HEK293 (cell line): Measurements from ENCODE around the gene PTPN6.

ENCODE experiments used
- BCL11B ChIP-seq: fragments of 450-650 bp; formaldehyde crosslinking; IDR thresholded peaks from 2 replicates; pipeline ENCODE4 v1.5.1; 2016; ENCODE audit warnings: low read depth, missing biosample characterization, missing genetic modification characterization
- EGR2 ChIP-seq: fragments of 450-650 bp; formaldehyde crosslinking; IDR thresholded peaks from 2 replicates; pipeline ENCODE4 v1.5.1; 2016; ENCODE audit warnings: low read depth, missing biosample characterization, missing genetic modification characterization
- GLIS1 ChIP-seq: fragments of 450-650 bp; formaldehyde crosslinking; IDR thresholded peaks from 2 replicates; pipeline ENCODE4 v1.5.1; 2016; ENCODE audit warnings: missing biosample characterization, missing genetic modification characterization
- HOXC10 ChIP-seq: sonication (generic); formaldehyde crosslinking; IDR thresholded peaks from 2 replicates; pipeline ENCODE4 v1.8.1; 2023; ENCODE audit warnings: mild to moderate bottlenecking, missing genetic modification reagents
- KLF1 ChIP-seq: fragments of 450-650 bp; formaldehyde crosslinking; IDR thresholded peaks from 2 replicates; pipeline ENCODE4 v1.5.1; 2016; ENCODE audit warnings: missing biosample characterization, missing genetic modification characterization
- KLF17 ChIP-seq: fragments of 450-650 bp; formaldehyde crosslinking; IDR thresholded peaks from 2 replicates; pipeline ENCODE4 v1.5.1; 2016; ENCODE audit warnings: missing biosample characterization, missing genetic modification characterization
- MZF1 ChIP-seq: fragments of 450-650 bp; formaldehyde crosslinking; IDR thresholded peaks from 2 replicates; pipeline ENCODE4 v1.5.1; 2017; ENCODE audit warnings: missing biosample characterization, missing genetic modification characterization, borderline replicate concordance
- SP3 ChIP-seq: fragments of 450-650 bp; formaldehyde crosslinking; IDR thresholded peaks from 2 replicates; pipeline ENCODE4 v1.5.1; 2016; ENCODE audit warnings: missing biosample characterization, missing genetic modification characterization
- ZBTB20 ChIP-seq: fragments of 450-650 bp; formaldehyde crosslinking; IDR thresholded peaks from 2 replicates; pipeline ENCODE4 v1.5.1; 2016; ENCODE audit warnings: missing biosample characterization, missing genetic modification characterization
- ZFHX2 ChIP-seq: fragments of 450-650 bp; formaldehyde crosslinking; conservative IDR thresholded peaks from 2 replicates; pipeline ENCODE4 v1.5.1; 2016; ENCODE audit warnings: missing biosample characterization, missing genetic modification characterization
- ZNF169 ChIP-seq: fragments of 450-650 bp; formaldehyde crosslinking; IDR thresholded peaks from 2 replicates; pipeline ENCODE4 v1.5.1; 2016; ENCODE audit warnings: missing biosample characterization, missing genetic modification characterization
- ZNF311 ChIP-seq: fragments of 450-650 bp; formaldehyde crosslinking; IDR thresholded peaks from 2 replicates; pipeline ENCODE4 v1.5.1; 2017; ENCODE audit warnings: missing biosample characterization, missing genetic modification characterization, borderline replicate concordance
- ZNF362 ChIP-seq: fragments of 450-650 bp; formaldehyde crosslinking; IDR thresholded peaks from 2 replicates; pipeline ENCODE4 v1.5.1; 2016; ENCODE audit warnings: missing biosample characterization, missing genetic modification characterization
- ZNF366 ChIP-seq: fragments of 450-650 bp; formaldehyde crosslinking; conservative IDR thresholded peaks from 2 replicates; pipeline ENCODE4 v1.5.1; 2016; ENCODE audit warnings: missing biosample characterization, missing genetic modification characterization
- ZNF398 ChIP-seq: fragments of 450-650 bp; formaldehyde crosslinking; IDR thresholded peaks from 2 replicates; pipeline ENCODE4 v1.5.1; 2017; ENCODE audit warnings: missing biosample characterization, missing genetic modification characterization
- ZNF404 ChIP-seq: fragments of 450-650 bp; formaldehyde crosslinking; IDR thresholded peaks from 2 replicates; pipeline ENCODE4 v1.5.1; 2017; ENCODE audit warnings: missing biosample characterization, missing genetic modification characterization
- ZNF449 ChIP-seq: fragments of 450-650 bp; formaldehyde crosslinking; IDR thresholded peaks from 2 replicates; pipeline ENCODE4 v1.5.1; 2017; ENCODE audit warnings: missing biosample characterization, mild to moderate bottlenecking, missing genetic modification characterization, moderate library complexity
- ZNF501 ChIP-seq: fragments of 450-650 bp; formaldehyde crosslinking; IDR thresholded peaks from 2 replicates; pipeline ENCODE4 v1.5.1; 2016; ENCODE audit warnings: missing biosample characterization, missing genetic modification characterization
- ZNF544 ChIP-seq: fragments of 450-650 bp; formaldehyde crosslinking; IDR thresholded peaks from 2 replicates; pipeline ENCODE4 v1.5.0; 2017; ENCODE audit warnings: missing biosample characterization, missing genetic modification characterization
- ZNF549 ChIP-seq: fragments of 450-650 bp; IDR thresholded peaks from 2 replicates; pipeline ENCODE4 v1.5.1; 2018; ENCODE audit warnings: missing biosample characterization, missing genetic modification characterization, mild to moderate bottlenecking, inconsistent platforms, moderate library complexity
- ZNF560 ChIP-seq: fragments of 450-650 bp; formaldehyde crosslinking; IDR thresholded peaks from 2 replicates; pipeline ENCODE4 v1.5.1; 2017; ENCODE audit warnings: missing biosample characterization, missing genetic modification characterization, borderline replicate concordance
- ZNF792 ChIP-seq: fragments of 450-650 bp; formaldehyde crosslinking; IDR thresholded peaks from 2 replicates; pipeline ENCODE4 v1.5.1; 2016; ENCODE audit warnings: missing biosample characterization, missing genetic modification characterization
- ZSCAN4 ChIP-seq: fragments of 450-650 bp; formaldehyde crosslinking; IDR thresholded peaks from 2 replicates; pipeline ENCODE4 v1.5.1; 2017; ENCODE audit warnings: missing biosample characterization, missing genetic modification characterization

Gene PTPN6

GRCh38 chr12:6914947-6915788, 36.0 kb upstream of the PTPN6 start (continued):
- peak; percentile 76 for TF ChIP-seq MZF1 (tag by site-specific recombination)
- no peak for TF ChIP-seq ZNF544 (tag by site-specific recombination)
- TF ChIP-seq ZNF398, result peak; percentile 61
- peak; percentile 58 for TF ChIP-seq KLF1
- no peak for TF ChIP-seq HOXC10 (CRISPR knock-in tag)
- TF ChIP-seq ZFHX2 (tag by site-specific recombination), result peak; percentile 43
- no peak for TF ChIP-seq ZSCAN4
- TF ChIP-seq EGR2 (tag by site-specific recombination), result peak; percentile 52
- TF ChIP-seq ZNF560 (tag by site-specific recombination), result no peak
- TF ChIP-seq ZNF366 (tag by site-specific recombination), result peak; percentile 60; the same call in 1 of the 2 replicates
- peak; percentile 76 for TF ChIP-seq SP3 (tag by site-specific recombination)
- TF ChIP-seq BCL11B (tag by site-specific recombination), result no peak
- TF ChIP-seq ZNF362 (tag by site-specific recombination), result no peak
- TF ChIP-seq GLIS1, result peak; percentile 62; the same call in 1 of the 2 replicates
- peak; percentile 63; the same call in 1 of the 2 replicates for TF ChIP-seq ZBTB20 (tag by site-specific recombination)
- no peak for TF ChIP-seq ZNF549 (tag by site-specific recombination)
- no peak for TF ChIP-seq KLF17 (tag by site-specific recombination)
- TF ChIP-seq ZNF449, result no peak
- no peak for TF ChIP-seq ZNF792 (tag by site-specific recombination)
- TF ChIP-seq ZNF404 (tag by site-specific recombination), result no peak
- no peak for TF ChIP-seq ZNF169 (tag by site-specific recombination)
- no peak for TF ChIP-seq ZNF311 (tag by site-specific recombination)
- TF ChIP-seq ZNF501 (tag by site-specific recombination), result peak; percentile 3; the same call in 1 of the 2 replicates
- TF ChIP-seq, all 188 proteins: peak for 19
